Right lobe of liver (tissue), 4 donors: ENCODE data around the gene BICC1.

Experiments used
- POLR2A ChIP-seq: fragments of 450-650 bp; IDR thresholded peaks from one replicate; pipeline ENCODE4 v1.6.1; 2017; ENCODE audit warnings: antibody characterized with exemption, mild to moderate bottlenecking
- TF ChIP-seq, protein P1 (sequence below), 4 donors: fragments of 200-600 bp in 3 of 4; fragments of 450-650 bp in 1 of 4; IDR thresholded peaks; one replicate each; pipeline versions ENCODE4 v1.5.1 to v1.8.0; 2016 to 2022; ENCODE audit warnings: antibody characterized with exemption in 4 of 4, mild to moderate bottlenecking in 2 of 4
- donor health status: DM: no; HTN: no; CAD: no.
- donor health status: DM: no; HTN: no; CAD: no.
- donor health status: DM: no; HTN: yes; CAD: no.

DNA sequence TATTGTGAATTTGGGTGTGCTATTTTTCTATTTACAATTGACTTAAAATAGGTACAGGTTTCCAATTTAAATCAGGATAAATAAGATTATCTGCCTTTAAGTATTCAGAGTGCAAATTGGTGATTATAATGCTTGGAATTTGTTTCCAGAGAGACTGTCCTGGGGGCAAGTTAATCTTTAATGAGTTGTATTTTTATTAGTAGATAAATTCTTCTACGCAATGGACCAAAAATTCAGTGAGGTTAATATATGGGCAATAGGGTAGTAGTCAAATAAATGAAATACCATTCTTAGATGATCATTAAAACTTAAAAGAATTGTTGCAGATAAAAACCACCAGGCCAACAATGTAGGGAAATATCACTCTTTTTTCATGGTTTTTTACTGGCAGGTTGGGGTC is 3.4 kb downstream of the BICC1 start:
- TF ChIP-seq, protein P1, sequence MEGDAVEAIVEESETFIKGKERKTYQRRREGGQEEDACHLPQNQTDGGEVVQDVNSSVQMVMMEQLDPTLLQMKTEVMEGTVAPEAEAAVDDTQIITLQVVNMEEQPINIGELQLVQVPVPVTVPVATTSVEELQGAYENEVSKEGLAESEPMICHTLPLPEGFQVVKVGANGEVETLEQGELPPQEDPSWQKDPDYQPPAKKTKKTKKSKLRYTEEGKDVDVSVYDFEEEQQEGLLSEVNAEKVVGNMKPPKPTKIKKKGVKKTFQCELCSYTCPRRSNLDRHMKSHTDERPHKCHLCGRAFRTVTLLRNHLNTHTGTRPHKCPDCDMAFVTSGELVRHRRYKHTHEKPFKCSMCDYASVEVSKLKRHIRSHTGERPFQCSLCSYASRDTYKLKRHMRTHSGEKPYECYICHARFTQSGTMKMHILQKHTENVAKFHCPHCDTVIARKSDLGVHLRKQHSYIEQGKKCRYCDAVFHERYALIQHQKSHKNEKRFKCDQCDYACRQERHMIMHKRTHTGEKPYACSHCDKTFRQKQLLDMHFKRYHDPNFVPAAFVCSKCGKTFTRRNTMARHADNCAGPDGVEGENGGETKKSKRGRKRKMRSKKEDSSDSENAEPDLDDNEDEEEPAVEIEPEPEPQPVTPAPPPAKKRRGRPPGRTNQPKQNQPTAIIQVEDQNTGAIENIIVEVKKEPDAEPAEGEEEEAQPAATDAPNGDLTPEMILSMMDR (IDR thresholded peaks at IDR 0.05), result no peak
- TF ChIP-seq POLR2A, result no peak
